ENCODE results near the gene RPL29.
"Not testable (repeated sequence)": the region's sequence is repeated elsewhere in the genome, so short reads cannot be mapped to it uniquely, and the experiment has no call there.

The RPL29 gene

GRCh38 chr3:52038227-52038626 lies 42.5 kb upstream of the RPL29 start:
- Histone ChIP-seq H3K36me3 (ENCODE audit: insufficient read depth, low read length) (no peaks in the 10 kb centered on the region), H3K9ac (ENCODE audit: insufficient read length) (no peak overlapping the region), H3K27ac (no peak overlapping the region), H3K9me3 (ENCODE audit: low read depth, low read length) (no peaks in the 10 kb centered on the region), H3K4me3 (no peak overlapping the region)
- no peak for TF ChIP-seq EZH2 (IDR thresholded peaks at IDR 0.05)
- TF ChIP-seq FOXP2 (optimal IDR thresholded peaks at IDR 0.05; ENCODE audit: control extremely low read depth, extremely low read length, insufficient read depth) = no peak
- TF ChIP-seq POLR2AphosphoS5 (IDR thresholded peaks at IDR 0.05; ENCODE audit: borderline replicate concordance, low read depth, low read length) = no peak
- no peak for DNase-seq (ENCODE audit: low read depth, low spot score)

- Histone ChIP-seq H3K27ac (no peak overlapping the region), H3K9ac (ENCODE audit: insufficient read length) (no peak overlapping the region), H3K4me3 (no peak overlapping the region), H3K9me3 (ENCODE audit: low read depth, low read length) (no peaks in the 10 kb centered on the region), H3K36me3 (ENCODE audit: insufficient read depth, low read length) (no peaks in the 10 kb centered on the region)
- no peak for TF ChIP-seq FOXP2 (optimal IDR thresholded peaks at IDR 0.05; ENCODE audit: control extremely low read depth, extremely low read length, insufficient read depth)
- no peak for TF ChIP-seq EZH2 (IDR thresholded peaks at IDR 0.05)
- no peak for TF ChIP-seq POLR2AphosphoS5 (IDR thresholded peaks at IDR 0.05; ENCODE audit: borderline replicate concordance, low read depth, low read length)
- DNase-seq (ENCODE audit: low read depth, low spot score) = no peak
Measured at GRCh38 chr3:52037291-52037690, 41.6 kb upstream of the RPL29 start.

- H3K9ac ChIP-seq (ENCODE audit: insufficient read length) = no peak overlapping the region
- H3K36me3 ChIP-seq (ENCODE audit: insufficient read depth, low read length) = no peaks in the 10 kb centered on the region
- no peak for DNase-seq (ENCODE audit: low read depth, low spot score)
- H3K9me3 ChIP-seq (ENCODE audit: low read depth, low read length) = no peaks in the 10 kb centered on the region
- TF ChIP-seq POLR2AphosphoS5 (IDR thresholded peaks at IDR 0.05; ENCODE audit: borderline replicate concordance, low read depth, low read length) = no peak
- no peak overlapping the region for H3K27ac ChIP-seq
- H3K4me3 ChIP-seq = no peak overlapping the region
Measured at GRCh38 chr3:52036829-52037228, 41.1 kb upstream of the RPL29 start.

GRCh38 chr3:52036222-52036694 lies 40.6 kb upstream of the RPL29 start:
- no peak for TF ChIP-seq EZH2 (IDR thresholded peaks at IDR 0.05)
- no peak for TF ChIP-seq POLR2AphosphoS5 (IDR thresholded peaks at IDR 0.05; ENCODE audit: borderline replicate concordance, low read depth, low read length)
- TF ChIP-seq FOXP2 (optimal IDR thresholded peaks at IDR 0.05; ENCODE audit: control extremely low read depth, extremely low read length, insufficient read depth) = no peak

GRCh38 chr3:52034651-52035050 lies 39.0 kb upstream of the RPL29 start:
- Histone ChIP-seq H3K4me3 (no peak overlapping the region), H3K9me3 (ENCODE audit: low read depth, low read length) (no peaks in the 10 kb centered on the region), H3K27ac (no peak overlapping the region), H3K9ac (ENCODE audit: insufficient read length) (no peak overlapping the region), H3K36me3 (ENCODE audit: insufficient read depth, low read length) (no peaks in the 10 kb centered on the region)
- TF ChIP-seq FOXP2 (optimal IDR thresholded peaks at IDR 0.05; ENCODE audit: control extremely low read depth, extremely low read length, insufficient read depth) (no peak), POLR2AphosphoS5 (IDR thresholded peaks at IDR 0.05; ENCODE audit: borderline replicate concordance, low read depth, low read length) (no peak)
- no peak for DNase-seq (ENCODE audit: low read depth, low spot score)

More at GRCh38 chr3:52036222-52036694, 40.6 kb upstream of the RPL29 start:
- no peak for DNase-seq (ENCODE audit: low read depth, low spot score)
- H3K4me3 ChIP-seq = no peak overlapping the region
- H3K27ac ChIP-seq = no peak overlapping the region
- H3K9me3 ChIP-seq (ENCODE audit: low read depth, low read length) = no peaks in the 10 kb centered on the region
- H3K9ac ChIP-seq (ENCODE audit: insufficient read length) = no peak overlapping the region
- no peaks in the 10 kb centered on the region for H3K36me3 ChIP-seq (ENCODE audit: insufficient read depth, low read length)

GRCh38 chr3:52034212-52034611 lies 38.5 kb upstream of the RPL29 start:
- Histone ChIP-seq H3K36me3 (ENCODE audit: insufficient read depth, low read length) (no peaks in the 10 kb centered on the region), H3K9me3 (ENCODE audit: low read depth, low read length) (no peaks in the 10 kb centered on the region), H3K9ac (ENCODE audit: insufficient read length) (no peak overlapping the region), H3K4me3 (no peak overlapping the region), H3K27ac (no peak overlapping the region)
- TF ChIP-seq FOXP2 (optimal IDR thresholded peaks at IDR 0.05; ENCODE audit: control extremely low read depth, extremely low read length, insufficient read depth) (no peak), EZH2 (IDR thresholded peaks at IDR 0.05) (no peak), POLR2AphosphoS5 (IDR thresholded peaks at IDR 0.05; ENCODE audit: borderline replicate concordance, low read depth, low read length) (no peak)
- DNase-seq (ENCODE audit: low read depth, low spot score) = no peak

DNA sequence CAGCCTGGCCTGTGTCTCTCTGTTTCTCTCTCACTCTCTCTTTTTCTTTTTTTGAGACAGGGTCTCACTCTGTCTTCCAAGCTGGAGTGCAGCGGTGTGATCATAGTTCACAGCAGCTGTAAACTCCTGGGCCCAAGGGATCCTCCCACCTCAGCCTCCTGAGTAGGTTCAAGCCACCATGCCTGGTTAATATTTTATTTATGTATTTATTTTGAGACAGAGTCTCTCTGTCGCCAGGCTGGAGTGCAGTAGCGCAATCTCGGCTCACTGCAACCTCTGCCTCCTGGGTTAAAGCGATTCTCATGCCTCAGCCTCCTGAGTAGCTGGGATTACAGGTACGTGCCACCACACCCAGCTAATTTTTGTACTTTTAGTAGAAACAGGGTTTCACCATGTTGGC lies 38.1 kb upstream of the RPL29 start:
- not testable (repeated sequence) for H3K4me3 ChIP-seq; DNase-seq (ENCODE audit: low read depth, low spot score); H3K36me3 ChIP-seq (ENCODE audit: insufficient read depth, low read length); H3K9ac ChIP-seq (ENCODE audit: insufficient read length); H3K9me3 ChIP-seq (ENCODE audit: low read depth, low read length); H3K27ac ChIP-seq

DNA sequence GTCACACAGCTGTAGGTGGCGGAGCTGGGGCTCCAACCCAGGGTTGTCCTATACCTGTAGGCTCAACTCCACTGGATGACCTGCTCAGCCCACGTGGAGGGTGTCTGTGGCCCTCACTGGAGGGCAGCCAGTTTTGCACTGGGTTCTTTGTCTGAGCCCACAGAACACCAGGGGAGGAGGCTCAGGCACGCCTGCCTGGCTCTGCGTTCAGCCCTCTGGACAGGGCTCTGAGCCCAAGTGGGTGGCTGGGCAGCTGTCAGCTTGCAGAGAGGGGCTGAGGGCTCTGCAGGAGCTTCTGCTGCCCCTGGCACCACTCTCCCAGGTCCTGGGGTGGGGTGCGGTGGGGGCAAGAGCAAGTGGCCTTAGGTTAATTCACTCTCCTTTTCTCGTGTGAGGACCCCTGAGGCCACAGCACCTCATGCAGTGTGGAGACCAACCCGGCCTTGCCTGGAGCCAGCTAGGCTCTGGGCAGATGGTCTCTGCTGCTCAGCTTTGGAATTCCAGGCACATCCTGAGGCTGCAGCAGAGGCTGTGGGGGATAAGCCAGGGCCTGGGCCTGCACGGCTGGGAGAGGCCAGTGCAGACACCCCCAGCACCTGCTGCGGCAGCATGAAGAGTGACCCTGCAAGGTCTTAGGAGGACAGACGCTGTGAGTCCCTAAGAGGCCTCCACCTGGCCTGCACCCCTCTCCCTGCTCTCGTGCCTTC lies 37.2 kb upstream of the RPL29 start:
- Histone ChIP-seq H3K27ac (no peak overlapping the region), H3K4me3 (no peak overlapping the region), H3K36me3 (ENCODE audit: insufficient read depth, low read length) (no peaks in the 10 kb centered on the region), H3K9ac (ENCODE audit: insufficient read length) (no peak overlapping the region), H3K9me3 (ENCODE audit: low read depth, low read length) (no peaks in the 10 kb centered on the region)
- no peak for DNase-seq (ENCODE audit: low read depth, low spot score)
- no peak for TF ChIP-seq POLR2AphosphoS5 (IDR thresholded peaks at IDR 0.05; ENCODE audit: borderline replicate concordance, low read depth, low read length)
- TF ChIP-seq FOXP2 (optimal IDR thresholded peaks at IDR 0.05; ENCODE audit: control extremely low read depth, extremely low read length, insufficient read depth) = no peak
- no peak for TF ChIP-seq EZH2 (IDR thresholded peaks at IDR 0.05)

DNA sequence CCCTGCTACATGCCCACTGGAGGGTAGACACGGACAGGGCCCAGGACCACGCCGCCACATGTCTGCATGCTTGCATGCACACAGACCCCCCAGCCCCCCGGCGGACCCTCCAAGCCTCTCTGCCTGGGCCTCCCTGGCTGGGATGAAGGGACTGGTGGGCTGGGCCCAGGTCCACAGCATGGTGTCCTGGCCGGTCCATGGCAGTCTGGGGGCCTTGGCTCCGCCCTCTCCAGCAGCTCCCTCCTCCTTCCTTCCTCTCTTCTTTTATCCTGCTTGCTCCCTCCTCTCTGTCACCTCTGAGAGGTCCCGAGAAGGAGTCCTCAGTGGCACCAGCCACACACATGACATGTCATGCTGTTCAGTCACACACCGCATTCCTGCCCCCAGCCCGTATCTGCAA lies 36.2 kb upstream of the RPL29 start:
- H3K9ac ChIP-seq (ENCODE audit: insufficient read length) = no peak overlapping the region
- no peak for DNase-seq (ENCODE audit: low read depth, low spot score)
- no peaks in the 10 kb centered on the region for H3K9me3 ChIP-seq (ENCODE audit: low read depth, low read length)
- TF ChIP-seq POLR2AphosphoS5 (IDR thresholded peaks at IDR 0.05; ENCODE audit: borderline replicate concordance, low read depth, low read length) (no peak), FOXP2 (optimal IDR thresholded peaks at IDR 0.05; ENCODE audit: control extremely low read depth, extremely low read length, insufficient read depth) (no peak), EZH2 (IDR thresholded peaks at IDR 0.05) (no peak)
- H3K36me3 ChIP-seq (ENCODE audit: insufficient read depth, low read length) = no peaks in the 10 kb centered on the region
- no peak overlapping the region for H3K27ac ChIP-seq
- no peak overlapping the region for H3K4me3 ChIP-seq
